ENCODE data around the gene PODNL1.
"Not testable (repeated sequence)": the region's sequence is repeated elsewhere in the genome, so short reads cannot be mapped to it uniquely, and the experiment has no call there.

PODNL1 gene

DNA sequence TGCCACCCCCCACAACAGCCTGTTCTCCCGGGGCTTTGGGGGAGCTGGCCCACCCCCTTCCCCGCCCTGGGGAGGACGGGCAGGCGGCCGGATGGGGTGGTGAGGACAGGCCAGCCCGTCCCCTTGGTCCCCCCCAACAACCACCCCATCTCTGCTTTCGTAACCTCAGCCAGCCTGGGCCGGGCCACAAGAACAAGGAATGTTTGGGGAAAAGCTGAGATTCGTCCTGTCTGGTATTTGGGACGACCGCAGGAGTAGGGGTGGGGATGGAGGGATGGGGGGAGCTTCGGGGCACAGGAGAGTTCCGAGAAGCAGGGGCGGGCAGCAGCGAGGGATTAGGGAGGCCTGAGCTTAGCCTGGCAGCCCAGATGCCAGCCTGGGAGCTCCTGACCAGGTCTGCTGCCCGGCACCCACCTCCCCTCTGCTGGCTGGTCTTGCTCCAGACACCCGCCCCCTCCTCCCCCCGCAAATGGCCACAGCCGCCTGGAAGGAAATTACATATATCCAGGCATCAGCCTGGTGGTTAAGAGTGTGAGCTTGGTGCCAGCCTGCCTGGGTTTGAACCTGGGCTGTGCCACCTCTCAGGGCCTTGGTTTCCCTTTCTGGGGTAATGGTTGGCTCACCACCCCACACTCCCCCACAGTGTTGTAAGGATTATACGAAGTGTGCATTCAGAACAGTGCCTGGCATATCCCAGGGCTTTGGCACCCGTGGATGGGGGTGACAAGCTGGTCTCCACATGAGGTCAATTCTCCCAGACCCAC, at the start of gene PODNL1:
TSS of gene PODNL1 (minus strand) at position 117 of the 764 bp plus-strand sequence. CDS start 236 bp downstream, outside the sequence.
- DNase-seq = no peak

DNA sequence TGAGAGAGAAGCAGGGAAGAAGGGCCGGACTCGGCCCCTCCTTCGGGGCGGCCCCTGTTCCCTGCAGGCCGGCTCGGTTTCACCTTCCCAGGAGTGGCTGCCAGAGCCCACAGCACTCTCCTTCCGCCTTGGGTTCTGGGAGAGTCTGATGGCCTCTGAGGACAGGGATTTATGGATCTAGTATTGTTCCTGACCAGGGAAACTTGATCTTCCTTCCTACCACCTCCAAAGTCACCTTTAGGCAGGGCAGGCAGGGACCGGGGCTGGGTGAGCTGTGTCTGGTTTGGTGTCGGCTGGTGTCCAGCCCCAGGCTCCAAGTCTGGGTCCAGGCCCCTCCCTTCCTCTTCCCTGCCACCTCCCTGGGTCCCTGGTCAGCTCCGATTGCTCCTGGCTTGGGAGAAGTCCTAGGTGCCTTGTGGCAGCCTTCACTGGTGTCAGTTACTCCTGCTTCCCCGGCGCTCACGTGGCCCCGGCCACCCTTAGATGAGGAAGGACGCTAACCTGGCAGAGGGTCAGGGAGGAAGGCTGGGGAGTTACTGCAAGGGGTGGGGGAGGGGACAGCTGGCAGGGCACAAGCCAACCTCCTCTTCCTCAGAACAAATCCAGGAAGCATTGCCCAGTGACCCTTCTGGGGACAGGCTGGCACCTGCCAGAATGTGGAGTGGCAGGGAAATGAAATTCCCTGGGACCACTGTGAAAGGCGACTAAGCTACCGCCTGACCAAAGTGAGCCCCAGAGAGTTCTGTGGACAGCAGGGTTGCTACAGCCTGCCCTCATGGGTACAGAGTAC, 49.1 kb upstream of the PODNL1 start:
- DNase-seq = no peak

DNA sequence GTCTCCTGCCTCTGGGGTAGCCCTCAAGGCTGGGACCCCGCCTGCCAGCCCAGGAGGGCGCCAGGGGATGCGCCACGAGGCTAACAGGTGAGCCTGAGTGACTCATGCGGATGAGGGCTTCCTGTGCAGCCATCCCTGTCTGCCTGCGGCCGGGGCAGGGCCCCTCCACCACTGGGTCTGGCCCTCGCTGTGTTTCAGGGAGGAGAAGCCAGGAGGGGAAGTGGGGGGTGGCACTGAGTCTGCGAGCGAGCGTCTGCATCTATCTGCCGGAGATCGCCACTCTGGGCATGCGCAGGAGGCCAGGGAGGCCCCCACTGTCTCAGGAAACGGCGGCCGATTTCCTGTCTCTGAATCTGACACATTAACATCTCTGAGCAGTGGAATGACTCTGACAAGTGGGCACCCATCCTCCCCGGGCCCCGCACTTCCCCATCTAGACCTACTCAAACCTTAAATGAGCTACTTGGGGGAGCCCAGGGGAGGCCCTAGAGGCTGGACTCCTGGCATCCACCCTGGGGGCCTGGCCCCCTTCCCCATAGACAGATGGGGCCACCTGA, 48.2 kb upstream of the PODNL1 start:
- peak; percentile 98 for DNase-seq

GRCh38 chr19:13985771-13986347, 47.6 kb upstream of the PODNL1 start:
- DNase-seq = no peak

- DNase-seq = peak; percentile 46
Measured at GRCh38 chr19:13984875-13985741, 46.9 kb upstream of the PODNL1 start.

- no peak for DNase-seq
Measured at GRCh38 chr19:13984186-13984585, 46.0 kb upstream of the PODNL1 start.

GRCh38 chr19:13983213-13983889, 45.1 kb upstream of the PODNL1 start:
- peak; percentile 52 for DNase-seq

DNA sequence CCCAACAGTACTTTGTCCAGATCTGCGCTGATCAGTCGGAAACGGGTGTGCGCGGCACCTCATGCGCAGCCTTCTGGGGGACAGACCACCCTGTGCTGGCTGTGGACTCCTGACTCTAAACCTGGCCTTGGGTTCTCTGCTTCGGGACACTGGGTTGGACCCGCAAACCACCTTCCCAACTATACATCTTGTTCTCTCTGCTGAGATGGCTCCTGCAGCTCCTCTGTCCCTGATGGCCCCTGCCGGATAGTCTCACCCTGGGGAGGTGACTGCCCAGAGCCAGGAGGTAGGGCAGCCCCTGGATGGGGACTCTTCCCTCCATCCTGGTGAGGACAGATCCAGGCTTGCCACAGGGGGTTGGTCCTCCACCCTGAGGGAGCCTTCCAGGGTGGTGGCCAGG, 44.6 kb upstream of the PODNL1 start:
- no peak for DNase-seq

DNA sequence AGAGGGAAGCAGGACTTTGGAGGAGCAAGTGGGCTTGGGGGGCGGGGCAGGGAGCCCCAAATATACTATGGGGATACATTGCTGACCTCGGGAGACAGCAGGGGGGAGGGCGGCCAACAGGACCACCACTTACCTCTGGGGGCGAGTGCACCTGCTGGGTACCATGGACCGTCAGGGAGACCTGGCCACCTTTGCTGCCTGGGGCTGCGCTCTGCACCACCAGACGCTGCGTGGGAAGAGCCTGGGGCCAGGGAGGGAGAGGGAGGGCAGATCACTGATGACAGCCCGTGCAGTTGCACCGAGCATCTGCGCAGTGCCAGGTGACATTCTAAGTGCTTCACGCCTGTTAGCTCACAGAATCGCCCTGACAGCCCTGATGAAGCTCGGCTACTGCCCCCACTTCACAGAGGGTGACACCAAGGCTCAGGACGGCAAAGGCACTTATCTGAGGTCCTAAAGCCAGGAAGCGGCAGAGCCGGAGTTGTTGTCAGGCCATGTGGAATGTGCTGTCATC, 43.8 kb upstream of the PODNL1 start:
- DNase-seq = no peak

DNA sequence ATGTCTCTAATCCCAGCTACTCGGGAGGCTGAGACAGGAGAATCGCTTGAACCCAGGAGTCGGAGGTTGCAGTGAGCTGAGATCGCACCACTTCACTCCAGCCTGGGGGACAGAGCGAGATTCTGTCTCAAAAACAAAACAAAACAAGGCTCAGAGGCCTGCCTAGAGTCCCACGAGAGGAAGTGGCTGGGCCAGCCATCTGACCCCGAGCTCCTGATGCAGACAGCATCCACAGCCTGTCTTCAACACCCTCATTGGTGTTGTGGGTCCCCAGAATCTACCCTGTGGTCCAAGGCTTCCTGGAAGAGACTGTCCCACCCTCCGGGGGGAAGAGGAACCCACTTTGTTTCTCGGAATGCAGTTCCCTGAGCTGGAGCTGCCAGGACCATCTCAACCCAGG, 43.2 kb upstream of the PODNL1 start:
- DNase-seq = no peak

GRCh38 chr19:13981021-13981420, 42.8 kb upstream of the PODNL1 start:
- no peak for DNase-seq

- no peak for DNase-seq
Measured at GRCh38 chr19:13980340-13980739, 42.1 kb upstream of the PODNL1 start.

DNA sequence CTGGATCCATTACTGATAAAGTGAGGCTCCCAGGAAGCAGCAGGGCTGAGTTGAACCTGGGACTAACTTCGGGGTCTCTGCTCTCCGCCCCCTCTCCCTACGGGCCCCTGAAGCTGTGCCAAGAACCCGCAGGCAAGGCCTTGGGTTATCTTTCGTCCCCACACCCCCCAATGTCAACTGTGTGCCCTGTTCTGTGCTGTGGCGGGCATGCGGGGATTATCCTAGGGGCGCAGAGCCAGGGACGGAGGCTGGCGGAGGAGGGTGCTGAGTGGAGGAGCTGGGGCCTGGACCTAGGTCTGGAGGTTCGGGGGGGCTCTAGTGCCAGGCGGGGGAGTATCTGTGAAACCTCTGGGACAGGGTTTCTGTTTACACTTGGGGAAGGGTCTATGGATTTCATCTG, 41.5 kb upstream of the PODNL1 start:
- no peak for DNase-seq

DNA sequence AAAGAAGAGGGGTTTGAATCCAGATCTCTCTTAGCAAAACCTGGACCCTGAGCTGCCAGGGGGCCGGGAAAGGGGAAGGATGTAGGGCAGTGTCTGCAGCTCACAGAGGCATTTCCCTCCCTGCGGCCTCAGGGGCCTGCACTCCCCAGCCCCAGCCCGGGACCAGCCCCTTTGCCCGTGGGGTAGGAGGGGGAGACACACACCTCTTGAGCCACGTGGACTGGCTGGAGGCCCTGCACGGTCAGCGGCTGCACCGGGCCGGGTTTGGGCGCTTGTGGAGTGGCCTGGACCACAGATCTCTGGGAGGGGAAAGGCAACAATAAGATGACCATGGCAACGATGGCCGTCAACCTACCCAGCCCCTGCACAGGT, 41.0 kb upstream of the PODNL1 start:
- DNase-seq = no peak

DNA sequence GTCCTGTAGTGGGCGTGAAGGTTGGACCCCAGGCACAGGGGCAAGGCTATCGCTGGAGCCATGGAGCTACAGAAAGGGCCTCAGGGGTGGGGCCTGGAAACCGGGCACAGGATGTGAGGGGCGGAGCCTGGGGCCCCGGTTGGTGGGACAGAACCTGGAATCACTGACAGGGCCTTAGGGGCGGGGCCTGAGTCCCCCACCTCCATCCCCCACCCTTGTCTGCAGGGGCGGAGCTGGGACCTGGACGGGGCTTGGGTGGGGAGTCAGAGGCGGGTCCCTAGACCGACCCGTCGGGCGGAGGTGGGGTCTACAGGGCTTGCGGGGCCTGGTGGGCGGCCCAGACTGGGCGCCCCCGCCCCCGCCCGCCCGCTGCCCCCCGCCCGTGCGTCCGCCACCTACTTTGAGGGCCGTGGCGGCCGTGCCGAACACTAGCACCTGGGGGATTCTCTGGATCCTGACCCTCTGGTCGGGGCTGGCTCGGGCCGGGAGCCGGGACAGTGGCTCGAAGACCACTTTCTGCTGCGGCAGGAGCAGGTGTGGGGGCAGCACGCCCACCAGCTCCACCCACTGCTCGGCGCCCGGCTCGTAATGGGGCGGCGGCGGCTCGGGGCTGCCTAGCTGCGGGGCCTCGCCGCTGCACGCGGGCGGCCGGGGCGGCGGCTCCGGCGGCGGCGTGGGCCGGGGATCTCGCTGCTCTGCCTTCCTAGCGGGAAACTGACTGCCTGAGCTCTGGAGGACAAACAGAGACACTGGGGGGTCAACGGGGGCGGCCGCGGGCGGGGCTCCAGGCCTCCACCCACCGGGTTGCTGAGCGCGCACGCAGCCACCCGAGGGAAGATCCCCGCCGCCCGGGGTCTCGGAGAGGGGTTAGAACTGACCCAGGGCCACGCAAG, 40.4 kb upstream of the PODNL1 start:
- DNase-seq = peak; percentile 46

GRCh38 chr19:13977803-13978202, 39.6 kb upstream of the PODNL1 start:
- no peak for DNase-seq

DNA sequence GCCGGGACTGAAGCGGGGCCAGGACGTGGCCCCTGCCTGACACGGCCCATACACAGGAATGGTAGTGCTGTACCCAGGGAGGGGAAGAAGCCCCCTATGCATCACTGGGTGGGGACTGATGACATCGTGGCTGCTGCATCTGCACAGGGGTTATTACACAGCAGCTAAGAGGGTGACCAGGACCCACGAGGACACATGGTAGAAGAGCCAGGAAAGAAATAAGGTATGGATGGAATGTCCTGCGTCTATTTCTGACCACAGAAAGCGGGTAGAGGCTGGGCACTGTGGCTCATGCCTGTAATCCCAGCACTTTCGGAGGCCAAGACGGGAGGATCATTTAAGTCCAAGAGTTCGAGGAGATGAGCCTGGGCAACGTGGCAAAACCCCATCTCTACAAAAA, 38.2 kb upstream of the PODNL1 start:
- DNase-seq = no peak

GRCh38 chr19:13975870-13976269, 37.7 kb upstream of the PODNL1 start:
- DNase-seq = no peak

DNA sequence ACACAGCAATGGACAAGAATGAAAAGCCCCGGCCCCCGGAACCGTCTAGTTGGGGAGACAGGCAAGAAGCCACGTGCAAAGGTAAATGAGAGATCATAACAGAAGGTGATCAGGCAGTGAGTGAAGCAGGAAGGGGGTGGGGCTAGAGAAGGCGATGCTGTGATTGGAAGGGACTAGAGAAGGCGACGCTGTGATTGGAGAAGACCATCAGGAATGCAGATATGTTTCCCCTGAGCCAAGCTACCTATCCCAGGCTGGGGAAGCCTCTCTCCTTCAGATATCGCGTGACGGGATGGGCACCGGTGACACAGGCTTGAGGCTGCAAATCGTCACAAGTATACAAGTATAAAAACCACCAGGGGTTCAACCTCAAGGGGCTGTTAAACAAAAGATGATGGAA, 35.9 kb upstream of the PODNL1 start:
- DNase-seq = peak; percentile 55

DNA sequence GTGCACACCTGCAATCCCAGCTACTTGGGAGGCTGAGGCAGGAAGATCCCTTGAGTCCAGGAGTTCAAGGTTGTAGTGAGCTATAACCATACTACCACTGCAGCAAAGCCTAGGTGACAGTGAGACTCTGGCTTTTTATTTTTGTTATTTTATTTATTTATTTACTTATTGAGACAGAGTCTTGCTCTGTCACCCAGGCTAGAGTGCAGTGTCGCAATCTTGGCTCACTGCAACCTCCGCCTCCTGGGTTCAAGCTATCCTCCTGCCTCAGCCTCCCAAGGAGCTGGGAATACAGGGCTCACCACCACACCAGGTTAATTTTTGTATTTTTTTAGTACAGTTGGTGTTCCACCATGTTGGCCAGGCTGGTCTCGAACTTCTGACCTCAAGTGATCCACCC, 35.3 kb upstream of the PODNL1 start:
- not testable (repeated sequence) for DNase-seq
